Activated naive CD8-positive, alpha-beta T cell treated with anti-CD3 and anti-CD28 coated beads, Interleukin-2, amount 10 ng/mL, durations not matched to agents 7 days and 5 days (primary cell): ENCODE results near the gene MYG1. TPM values are rescaled to one million over a fixed set of nuclear protein-coding genes. Genes with fewer than 3 reads are reported as not detected.

Experiments used
- ATAC-seq: fragments of 150-1000 bp; cut with Tn5 transposase; one replicate; pipeline ENCODE4 v1.10.0; 2021; ENCODE audit warnings: low read depth, moderate library complexity
- POLR2A ChIA-PET: fragments of 350-600 bp; sonication (Branson Sonifier 250); formaldehyde crosslinking; loops from one replicate; lab custom pipeline; 2021; ENCODE audit warnings: antibody characterized with exemption; lab: Charles Lee
- DNase-seq: peaks from one replicate; pipeline ENCODE4 v3.0.0; 2021
- H3K27ac Mint-ChIP-seq: one replicate; pipeline ENCODE4 v1.8.0; 2022; ENCODE audit warnings: mild to moderate bottlenecking, mixed read lengths
- H3K27me3 Mint-ChIP-seq: one replicate; pipeline ENCODE4 v1.8.0; 2022; ENCODE audit warnings: mild to moderate bottlenecking, moderate library complexity, mixed read lengths
- H3K36me3 Mint-ChIP-seq: one replicate; pipeline ENCODE4 v1.8.0; 2021; ENCODE audit warnings: mild to moderate bottlenecking, mixed read lengths
- H3K4me1 Mint-ChIP-seq: one replicate; pipeline ENCODE4 v1.8.0; 2021; ENCODE audit warnings: mixed read lengths
- H3K4me3 Mint-ChIP-seq: one replicate; pipeline ENCODE4 v1.8.0; 2022; ENCODE audit warnings: mild to moderate bottlenecking, moderate library complexity, mixed read lengths
- H3K9me3 Mint-ChIP-seq: one replicate; pipeline ENCODE4 v1.8.0; 2021; ENCODE audit warnings: mixed read lengths
- total RNA-seq, 2 experiments: library from RNA; stranded (reverse); gene quantifications; one replicate each; pipeline ENCODE4 v1.2.3, GENCODE V29; 2021

Gene MYG1
- total RNA-seq, 2 experiments from 2014 or later: 44.8 to 51.2 TPM

DNA sequence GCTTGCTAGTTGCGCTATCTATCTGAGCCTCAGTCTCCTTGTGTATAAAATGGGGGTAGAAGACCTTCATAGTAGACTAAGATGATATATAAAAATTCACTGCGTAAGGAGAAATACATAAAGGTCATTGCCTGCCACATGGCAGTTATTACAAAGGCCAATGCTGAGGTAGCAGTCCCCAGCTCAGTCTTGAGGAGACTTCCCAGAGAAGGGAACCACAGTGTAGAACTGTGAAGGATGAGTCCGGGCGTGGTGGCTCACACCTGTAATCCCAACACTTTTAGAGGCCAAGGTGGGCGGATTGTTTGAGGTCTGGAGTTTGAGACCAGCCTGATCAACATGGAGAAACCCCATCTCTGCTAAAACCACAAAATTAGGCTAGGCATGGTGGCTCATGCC is 53.8 kb downstream of the MYG1 start:
- H3K27ac Mint-ChIP-seq: no peak overlapping the region
- H3K4me1 Mint-ChIP-seq: peaks cover 11% of the 10 kb centered on the region
- POLR2A ChIA-PET: interaction anchor here (1.9 to 2.3 kb wide), 3 partner anchors 26 to 68 kb away, joined by 7 to 15 read pairs (median 11); partner anchors contain the start of gene SP1
- H3K9me3 Mint-ChIP-seq: no peaks in the 10 kb centered on the region
- H3K27me3 Mint-ChIP-seq: no peaks in the 10 kb centered on the region
- DNase-seq (no peak), ATAC-seq (no peak)
- H3K36me3 Mint-ChIP-seq: no peaks in the 10 kb centered on the region
- no peak overlapping the region for H3K4me3 Mint-ChIP-seq

DNA sequence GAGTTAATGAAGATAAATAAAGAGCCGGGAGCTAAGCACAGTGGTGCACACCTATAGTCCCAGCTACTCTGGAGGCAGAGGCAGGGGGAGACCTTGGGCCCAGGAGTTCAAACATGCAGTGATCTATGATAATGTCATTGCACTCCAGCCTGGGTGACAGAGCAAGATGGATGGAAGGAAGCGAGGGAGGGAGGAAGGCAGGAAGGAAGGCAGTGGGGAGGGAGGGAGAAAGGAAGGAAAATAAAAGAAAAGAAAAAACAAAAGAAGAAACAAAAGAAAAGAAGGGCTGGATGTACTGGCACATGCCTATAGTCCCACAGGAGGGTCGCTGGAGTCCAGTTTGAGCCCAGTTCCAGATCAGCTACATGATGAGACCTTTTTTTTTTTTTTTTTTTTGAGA is 55.6 kb downstream of the MYG1 start:
- Mint-ChIP-seq H3K9me3 (no peaks in the 10 kb centered on the region), H3K27ac (no peak overlapping the region), H3K36me3 (no peaks in the 10 kb centered on the region), H3K4me3 (no peak overlapping the region), H3K27me3 (no peaks in the 10 kb centered on the region), H3K4me1 (peaks cover 11% of the 10 kb centered on the region)
- POLR2A ChIA-PET: interaction anchor here (0.7 to 1.4 kb wide), 3 partner anchors 60 to 249 kb away, joined by 3 to 4 read pairs (median 3); no protein-coding TSS in a partner anchor
- DNase-seq: no peak
- no peak for ATAC-seq

Other genes with a start within 250 kb of the MYG1 start
- 1 to 10 TPM; 1.9 to 3.0 TPM for gene TNS2, start 249.6 kb upstream of the MYG1 start, total RNA-seq
- 10 to 100 TPM; 34.4 to 37.8 TPM for gene SPRYD3, start 220.3 kb upstream of the MYG1 start, total RNA-seq
- gene IGFBP6, start 202.0 kb upstream of the MYG1 start, total RNA-seq: 1 to 10 TPM; 2.0 to 2.3 TPM
- 10 to 100 TPM in 1 of 2 experiments, 1 to 10 TPM in 1; 9.8 to 10.4 TPM for gene SOAT2, start 196.2 kb upstream of the MYG1 start, total RNA-seq
- gene ZNF740, start 119.0 kb upstream of the MYG1 start, total RNA-seq: 10 to 100 TPM; 53.6 to 60.2 TPM
- 10 to 100 TPM; 28.1 to 38.3 TPM for gene CSAD, start 118.8 kb upstream of the MYG1 start, total RNA-seq
- 100 to 1,000 TPM; 415 to 420 TPM for gene ITGB7, start 92.4 kb upstream of the MYG1 start, total RNA-seq
- 10 to 100 TPM; 38.1 to 40.3 TPM for gene RARG, start 67.5 kb upstream of the MYG1 start, total RNA-seq
- gene ESPL1, start 31.4 kb upstream of the MYG1 start, total RNA-seq: 10 to 100 TPM; 90.5 to 91.0 TPM
- 100 to 1,000 TPM; 388 to 425 TPM for gene PFDN5, start 4.2 kb upstream of the MYG1 start, total RNA-seq
- 10 to 100 TPM; 65.0 to 67.0 TPM for gene AAAS, start 21.9 kb downstream of the MYG1 start, total RNA-seq
- gene SP7, start 36.7 kb downstream of the MYG1 start, total RNA-seq: not detected
- gene SP1, start 80.5 kb downstream of the MYG1 start, total RNA-seq: 10 to 100 TPM; 88.7 to 96.2 TPM
- gene AMHR2, start 124.2 kb downstream of the MYG1 start, total RNA-seq: not detected
- 100 to 1,000 TPM; 218 to 231 TPM for gene PRR13, start 142.0 kb downstream of the MYG1 start, total RNA-seq
- 100 to 1,000 TPM; 824 to 837 TPM for gene PCBP2, start 152.4 kb downstream of the MYG1 start, total RNA-seq
- 10 to 100 TPM; 24.6 to 30.0 TPM for gene MAP3K12, start 199.8 kb downstream of the MYG1 start, total RNA-seq
- 10 to 100 TPM; 32.3 to 34.9 TPM for gene TARBP2, start 201.6 kb downstream of the MYG1 start, total RNA-seq
- not detected for gene NPFF, start 207.8 kb downstream of the MYG1 start, total RNA-seq